Uterus (tissue), 2 donors: ENCODE data around the gene CTIF.

Experiments used
- CTCF ChIP-seq, 4 experiments: fragments of 200-600 bp in 2 of 4; fragments of 450-650 bp in 2 of 4; sonication (generic) in 2 of 4; IDR thresholded peaks; one replicate each; pipeline ENCODE4 v1.5.1; 2016 to 2019; ENCODE audit warnings: antibody characterized with exemption in 4 of 4, mild to moderate bottlenecking in 2 of 4, moderate library complexity in 1 of 4
- POLR2A ChIP-seq, 2 donors: fragments of 450-650 bp; IDR thresholded peaks; one replicate each; pipeline ENCODE4 v1.6.1; 2016; ENCODE audit warnings: antibody characterized with exemption in 2 of 2, mild to moderate bottlenecking in 1 of 2, moderate library complexity in 1 of 2

- no peak for TF ChIP-seq CTCF (IDR thresholded peaks at IDR 0.05)
- no peak for TF ChIP-seq POLR2A (IDR thresholded peaks at IDR 0.05)
Observed at GRCh38 chr18:48817021-48817461, 278.2 kb downstream of the CTIF start.
